Neural progenitor cell (in vitro differentiated cells): Measurements from ENCODE around the gene ABAT. TPM values are rescaled to one million over a fixed set of nuclear protein-coding genes. Genes with fewer than 3 reads are reported as not detected.

Experiments used
- DNase-seq: peaks from one replicate; pipeline ENCODE4 v3.0.0-alpha.2; 2016; ENCODE audit warnings: low spot score
- H2AFZ ChIP-seq: fragments of 200-600 bp; sonication (generic); replicated peaks from 2 replicates; pipeline ENCODE4 v1.6.1; 2016; ENCODE audit warnings: antibody characterized with exemption
- H3F3A ChIP-seq: fragments of 200-600 bp; sonication (generic); 2 replicates; pipeline ENCODE4 v1.6.1; 2016; ENCODE audit warnings: antibody characterized with exemption, low read depth
- H3K27ac ChIP-seq: fragments of 200-600 bp; sonication (generic); 2 replicates; pipeline ENCODE4 v1.5.1; 2016; ENCODE audit warnings: mild to moderate bottlenecking
- H3K27me3 ChIP-seq: fragments of 200-600 bp; sonication (generic); 2 replicates; pipeline ENCODE4 v1.6.1; 2016; ENCODE audit warnings: mild to moderate bottlenecking, moderate library complexity
- H3K36me3 ChIP-seq: fragments of 200-600 bp; sonication (generic); 2 replicates; pipeline ENCODE4 v1.5.1; 2016
- H3K4me1 ChIP-seq: fragments of 200-600 bp; sonication (generic); 2 replicates; pipeline ENCODE4 v1.6.1; 2016; ENCODE audit warnings: mixed run types
- H3K4me2 ChIP-seq: fragments of 200-600 bp; sonication (generic); 2 replicates; pipeline ENCODE4 v1.6.1; 2016
- H3K4me3 ChIP-seq: fragments of 200-600 bp; sonication (generic); 2 replicates; pipeline ENCODE4 v1.5.1; 2016
- H3K79me2 ChIP-seq: fragments of 200-600 bp; sonication (generic); 2 replicates; pipeline ENCODE4 v1.6.1; 2016; ENCODE audit warnings: low read depth
- H3K9ac ChIP-seq: fragments of 200-600 bp; sonication (generic); 2 replicates; pipeline ENCODE4 v1.6.1; 2016
- H3K9me3 ChIP-seq: fragments of 200-600 bp; sonication (generic); 2 replicates; pipeline ENCODE4 v1.5.1; 2016; ENCODE audit warnings: low read depth
- H4K20me1 ChIP-seq: fragments of 200-600 bp; sonication (generic); 2 replicates; pipeline ENCODE4 v1.6.1; 2016; ENCODE audit warnings: low read depth
- H3K27ac Mint-ChIP-seq: 3 replicates; pipeline ENCODE4 v1.8.0; 2021; ENCODE audit warnings: mixed read lengths
- H3K27me3 Mint-ChIP-seq: 2 replicates; pipeline ENCODE4 v1.8.0; 2022; ENCODE audit warnings: low read depth, mild to moderate bottlenecking, inconsistent platforms, moderate library complexity, mixed read lengths; ENCODE audit not compliant: insufficient read depth
- H3K36me3 Mint-ChIP-seq: 3 replicates; pipeline ENCODE4 v1.8.0; 2021; ENCODE audit warnings: mixed read lengths
- H3K4me1 Mint-ChIP-seq: 3 replicates; pipeline ENCODE4 v1.8.0; 2021; ENCODE audit warnings: mixed read lengths
- H3K4me3 Mint-ChIP-seq: 3 replicates; pipeline ENCODE4 v1.8.0; 2021; ENCODE audit warnings: mild to moderate bottlenecking, moderate library complexity, mixed read lengths
- H3K9me3 Mint-ChIP-seq: 3 replicates; pipeline ENCODE4 v1.8.0; 2020; ENCODE audit warnings: mixed read lengths
- EZH2 ChIP-seq: fragments of 200-600 bp; sonication (generic); IDR thresholded peaks from 2 replicates; pipeline ENCODE4 v1.6.1; 2017; ENCODE audit warnings: antibody characterized with exemption, mild to moderate bottlenecking, moderate library complexity
- EZH2phosphoT487 ChIP-seq: fragments of 200-600 bp; sonication (generic); IDR thresholded peaks from 2 replicates; pipeline ENCODE4 v1.6.1; 2017; ENCODE audit warnings: antibody characterized with exemption
- total RNA-seq: library from RNA; depleted of rRNA; stranded (reverse); fragments of >200 nt; gene quantifications from 2 replicates; pipeline ENCODE4 v1.2.3, GENCODE V29; 2015; ENCODE audit warnings: low replicate concordance
- TF ChIP-seq, protein P1 (sequence below): fragments of 200-600 bp; sonication (generic); IDR thresholded peaks from 2 replicates; pipeline ENCODE4 v1.5.1; 2017; ENCODE audit warnings: antibody characterized with exemption, mild to moderate bottlenecking

The ABAT gene
- total RNA-seq, 1 donor from 2014 or later: 7.3 TPM

DNA sequence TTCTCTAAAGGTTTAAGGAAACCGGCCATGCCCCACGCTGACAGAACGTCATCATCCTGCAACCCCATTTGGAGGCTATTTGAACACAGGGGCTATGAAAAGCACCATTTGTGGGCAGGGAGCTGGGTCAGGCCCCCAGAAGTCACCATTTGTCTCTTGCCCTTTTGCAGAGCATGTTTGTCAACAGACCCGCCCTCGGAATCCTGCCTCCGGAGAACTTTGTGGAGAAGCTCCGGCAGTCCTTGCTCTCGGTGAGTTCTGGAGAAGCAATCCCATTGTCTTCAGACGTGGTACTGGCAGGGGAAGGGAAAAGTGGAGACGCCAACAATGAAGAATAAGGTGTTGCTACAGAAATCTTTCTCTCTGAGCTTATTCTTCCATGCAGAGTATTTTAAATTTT is 89.5 kb downstream of the ABAT start:
- Histone ChIP-seq H3K79me2 (no peaks in the 10 kb centered on the region), H2AFZ (peak overlapping the region; percentile 77), H4K20me1 (no peaks in the 10 kb centered on the region), H3K4me3 (no peak overlapping the region), H3K36me3 (no peaks in the 10 kb centered on the region), H3K9ac (no peak overlapping the region), H3F3A (peaks cover 9% of the 10 kb centered on the region), H3K4me1 (peaks cover 16% of the 10 kb centered on the region), H3K9me3 (no peaks in the 10 kb centered on the region), H3K27me3 (no peaks in the 10 kb centered on the region), H3K4me2 (peak overlapping the region; percentile 1), H3K27ac (no peak overlapping the region)
- DNase-seq: peak; percentile 22
- Mint-ChIP-seq H3K36me3 (peaks cover 26% of the 10 kb centered on the region), H3K4me1 (peaks cover 35% of the 10 kb centered on the region), H3K4me3 (no peak overlapping the region), H3K9me3 (no peaks in the 10 kb centered on the region), H3K27ac (peak overlapping the region; percentile 87), H3K27me3 (peaks cover 2% of the 10 kb centered on the region)
- TF ChIP-seq, protein P1, sequence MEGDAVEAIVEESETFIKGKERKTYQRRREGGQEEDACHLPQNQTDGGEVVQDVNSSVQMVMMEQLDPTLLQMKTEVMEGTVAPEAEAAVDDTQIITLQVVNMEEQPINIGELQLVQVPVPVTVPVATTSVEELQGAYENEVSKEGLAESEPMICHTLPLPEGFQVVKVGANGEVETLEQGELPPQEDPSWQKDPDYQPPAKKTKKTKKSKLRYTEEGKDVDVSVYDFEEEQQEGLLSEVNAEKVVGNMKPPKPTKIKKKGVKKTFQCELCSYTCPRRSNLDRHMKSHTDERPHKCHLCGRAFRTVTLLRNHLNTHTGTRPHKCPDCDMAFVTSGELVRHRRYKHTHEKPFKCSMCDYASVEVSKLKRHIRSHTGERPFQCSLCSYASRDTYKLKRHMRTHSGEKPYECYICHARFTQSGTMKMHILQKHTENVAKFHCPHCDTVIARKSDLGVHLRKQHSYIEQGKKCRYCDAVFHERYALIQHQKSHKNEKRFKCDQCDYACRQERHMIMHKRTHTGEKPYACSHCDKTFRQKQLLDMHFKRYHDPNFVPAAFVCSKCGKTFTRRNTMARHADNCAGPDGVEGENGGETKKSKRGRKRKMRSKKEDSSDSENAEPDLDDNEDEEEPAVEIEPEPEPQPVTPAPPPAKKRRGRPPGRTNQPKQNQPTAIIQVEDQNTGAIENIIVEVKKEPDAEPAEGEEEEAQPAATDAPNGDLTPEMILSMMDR: no peak
- TF ChIP-seq EZH2phosphoT487 (no peak), EZH2 (no peak)

DNA sequence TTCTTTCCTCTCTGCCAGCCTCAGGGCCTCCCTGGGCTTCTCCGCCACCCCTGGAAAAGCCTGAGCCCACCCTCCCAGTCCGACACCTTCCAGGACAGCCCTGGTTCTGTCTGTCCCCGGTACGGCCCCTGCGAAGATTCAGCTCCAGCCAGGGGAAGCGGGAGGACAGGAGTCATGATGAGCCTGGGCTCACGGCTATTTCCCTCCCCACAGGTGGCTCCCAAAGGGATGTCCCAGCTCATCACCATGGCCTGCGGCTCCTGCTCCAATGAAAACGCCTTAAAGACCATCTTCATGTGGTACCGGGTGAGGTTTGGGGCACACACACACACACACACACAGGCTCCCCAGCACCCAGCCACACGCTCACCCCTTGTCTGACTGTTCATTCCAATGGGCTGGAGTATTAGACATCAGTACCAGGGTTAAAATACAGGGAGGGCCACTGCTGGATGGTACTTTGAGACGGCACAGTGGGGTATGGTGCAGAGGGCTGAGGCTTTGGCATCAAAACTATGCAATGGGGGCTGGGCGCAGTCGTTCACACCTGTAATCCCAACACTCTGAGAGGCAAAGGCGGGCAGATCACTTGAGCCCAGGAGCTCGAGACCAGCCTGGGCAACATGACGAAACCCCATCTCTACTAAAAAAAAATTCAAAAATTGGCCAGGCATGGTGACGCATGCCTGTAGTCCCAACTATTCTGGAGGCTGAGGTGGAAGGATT is 90.3 kb downstream of the ABAT start:
- Histone ChIP-seq H3K27me3 (no peaks in the 10 kb centered on the region), H3K79me2 (no peaks in the 10 kb centered on the region), H2AFZ (no peak overlapping the region), H3F3A (peaks cover 9% of the 10 kb centered on the region), H3K36me3 (no peaks in the 10 kb centered on the region), H3K27ac (no peak overlapping the region), H3K4me1 (peaks cover 16% of the 10 kb centered on the region), H3K9me3 (no peaks in the 10 kb centered on the region), H3K9ac (no peak overlapping the region), H3K4me3 (no peak overlapping the region), H4K20me1 (no peaks in the 10 kb centered on the region), H3K4me2 (no peak overlapping the region)
- Mint-ChIP-seq H3K27ac (no peak overlapping the region), H3K27me3 (peaks cover 2% of the 10 kb centered on the region), H3K36me3 (peaks cover 27% of the 10 kb centered on the region), H3K4me3 (no peak overlapping the region), H3K4me1 (peaks cover 37% of the 10 kb centered on the region), H3K9me3 (no peaks in the 10 kb centered on the region)
- DNase-seq: no peak
- no peak for TF ChIP-seq EZH2phosphoT487
- TF ChIP-seq, protein P1: no peak
- no peak for TF ChIP-seq EZH2

DNA sequence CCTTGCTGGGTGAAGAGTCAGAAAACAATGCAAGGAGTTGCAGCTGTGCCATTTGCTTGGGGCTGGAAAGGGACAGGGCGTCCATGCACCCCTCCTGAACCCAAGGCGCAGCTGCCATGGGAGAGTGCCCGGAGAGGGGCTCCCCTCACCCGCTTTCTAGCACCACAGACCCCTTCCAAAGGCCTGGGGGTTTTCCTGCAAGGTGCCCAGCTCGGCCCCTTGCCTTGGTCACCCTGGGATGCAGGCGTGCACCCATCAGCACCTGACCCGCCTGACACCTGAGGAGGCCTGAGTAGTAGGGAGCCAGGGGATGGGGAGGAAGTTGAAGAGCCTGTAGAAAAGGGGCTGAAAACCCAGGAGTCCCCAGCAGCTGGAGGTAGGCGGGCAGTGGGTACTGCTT is 92.8 kb downstream of the ABAT start:
- Histone ChIP-seq H3K4me3 (no peak overlapping the region), H3K9ac (no peak overlapping the region), H3K79me2 (no peaks in the 10 kb centered on the region), H3F3A (peaks cover 9% of the 10 kb centered on the region), H4K20me1 (no peaks in the 10 kb centered on the region), H3K4me1 (peaks cover 16% of the 10 kb centered on the region), H3K9me3 (no peaks in the 10 kb centered on the region), H3K27me3 (no peaks in the 10 kb centered on the region), H3K27ac (no peak overlapping the region), H3K36me3 (no peaks in the 10 kb centered on the region), H3K4me2 (no peak overlapping the region), H2AFZ (no peak overlapping the region)
- Mint-ChIP-seq H3K4me3 (no peak overlapping the region), H3K36me3 (peaks cover 23% of the 10 kb centered on the region), H3K27me3 (peaks cover 2% of the 10 kb centered on the region), H3K27ac (no peak overlapping the region), H3K4me1 (peaks cover 37% of the 10 kb centered on the region), H3K9me3 (no peaks in the 10 kb centered on the region)
- TF ChIP-seq, protein P1: no peak
- no peak for TF ChIP-seq EZH2phosphoT487
- TF ChIP-seq EZH2: no peak
- DNase-seq: no peak
